Thoracic aorta (tissue), 2 donors: ENCODE measurements around the gene HOXB6. TPM values are rescaled to one million over a fixed set of nuclear protein-coding genes. Genes with fewer than 3 reads are reported as not detected.

Experiments
- ATAC-seq: fragments of 150-250 bp; one replicate; pipeline ENCODE4 v1.8.0; 2017; ENCODE audit warnings: low read depth; ENCODE audit not compliant: insufficient number of reproducible peaks, low FRiP score
- DNase-seq: peaks from one replicate; pipeline ENCODE4 v3.0.0-alpha.2; 2020; ENCODE audit warnings: low spot score
- H3K27ac ChIP-seq, 2 donors: fragments of 200-600 bp; sonication (generic); 1 replicate in 1 of 2; 2 replicates in 1 of 2; pipeline ENCODE4 v1.5.1; 2016; ENCODE audit warnings: mild to moderate bottlenecking in 2 of 2, moderate library complexity in 2 of 2
- H3K27me3 ChIP-seq: fragments of 200-600 bp; sonication (generic); replicated peaks from 2 replicates; pipeline ENCODE4 v1.6.0; 2016; ENCODE audit warnings: mild to moderate bottlenecking; ENCODE audit not compliant: insufficient read depth
- H3K36me3 ChIP-seq: fragments of 200-600 bp; sonication (generic); one replicate; pipeline ENCODE4 v1.5.1; 2016
- H3K4me1 ChIP-seq, 2 donors: fragments of 200-600 bp; sonication (generic); 1 replicate in 1 of 2; 2 replicates in 1 of 2; pipeline versions ENCODE4 v1.5.1 to v1.6.0; 2016; ENCODE audit warnings: low read depth in 2 of 2, mild to moderate bottlenecking in 1 of 2; ENCODE audit not compliant: control insufficient read depth in 1 of 2
- H3K4me3 ChIP-seq: fragments of 200-600 bp; sonication (generic); 2 replicates; pipeline ENCODE4 v1.5.1; 2016; ENCODE audit warnings: mild to moderate bottlenecking
- H3K9me3 ChIP-seq: fragments of 200-600 bp; sonication (generic); 2 replicates; pipeline ENCODE4 v1.5.1; 2016
- total RNA-seq, 2 donors: library from RNA; depleted of rRNA; stranded (reverse); fragments of >200 nt; gene quantifications; one replicate each; pipeline versions ENCODE4 v1.1.0 to v1.2.3, GENCODE V29; 2016
- TF ChIP-seq, protein P1 (sequence below): fragments of 200-600 bp; sonication (generic); IDR thresholded peaks from one replicate; pipeline ENCODE4 v1.5.1; 2019; ENCODE audit warnings: antibody characterized with exemption

Gene HOXB6
- total RNA-seq, 2 donors from 2014 or later, result 4.2 to 9.9 TPM

DNA sequence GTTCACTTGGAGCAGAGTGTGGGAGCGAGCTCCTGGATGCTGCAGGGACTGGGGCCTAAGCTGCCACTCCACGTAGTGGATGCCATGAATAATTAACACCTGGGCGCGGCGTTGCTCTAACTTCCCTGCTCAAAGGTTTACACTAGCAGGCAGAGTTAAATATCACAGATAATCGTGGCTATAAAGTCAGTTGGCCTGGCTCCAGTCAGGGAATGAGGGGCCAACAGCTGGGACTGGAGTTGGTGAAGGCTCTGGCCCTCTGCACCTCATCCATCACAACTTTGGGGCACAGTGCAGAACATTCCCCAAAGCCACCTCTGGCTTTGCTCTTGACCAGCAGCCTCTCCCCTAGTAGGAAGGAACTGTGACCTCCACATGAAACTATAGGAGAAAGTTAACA is 37.6 kb downstream of the HOXB6 start:
- ATAC-seq (no peak), DNase-seq (no peak)
- H3K9me3 ChIP-seq, result no peaks in the 10 kb centered on the region
- peak overlapping the region in 1 of 2 donors; percentile 18 for H3K27ac ChIP-seq
- H3K4me1 ChIP-seq, result peaks cover 30 to 95% of the 10 kb centered on the region in 2 donors
- no peaks in the 10 kb centered on the region for H3K27me3 ChIP-seq
- no peaks in the 10 kb centered on the region for H3K36me3 ChIP-seq
- TF ChIP-seq, protein P1, sequence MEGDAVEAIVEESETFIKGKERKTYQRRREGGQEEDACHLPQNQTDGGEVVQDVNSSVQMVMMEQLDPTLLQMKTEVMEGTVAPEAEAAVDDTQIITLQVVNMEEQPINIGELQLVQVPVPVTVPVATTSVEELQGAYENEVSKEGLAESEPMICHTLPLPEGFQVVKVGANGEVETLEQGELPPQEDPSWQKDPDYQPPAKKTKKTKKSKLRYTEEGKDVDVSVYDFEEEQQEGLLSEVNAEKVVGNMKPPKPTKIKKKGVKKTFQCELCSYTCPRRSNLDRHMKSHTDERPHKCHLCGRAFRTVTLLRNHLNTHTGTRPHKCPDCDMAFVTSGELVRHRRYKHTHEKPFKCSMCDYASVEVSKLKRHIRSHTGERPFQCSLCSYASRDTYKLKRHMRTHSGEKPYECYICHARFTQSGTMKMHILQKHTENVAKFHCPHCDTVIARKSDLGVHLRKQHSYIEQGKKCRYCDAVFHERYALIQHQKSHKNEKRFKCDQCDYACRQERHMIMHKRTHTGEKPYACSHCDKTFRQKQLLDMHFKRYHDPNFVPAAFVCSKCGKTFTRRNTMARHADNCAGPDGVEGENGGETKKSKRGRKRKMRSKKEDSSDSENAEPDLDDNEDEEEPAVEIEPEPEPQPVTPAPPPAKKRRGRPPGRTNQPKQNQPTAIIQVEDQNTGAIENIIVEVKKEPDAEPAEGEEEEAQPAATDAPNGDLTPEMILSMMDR, result no peak
- H3K4me3 ChIP-seq, result no peak overlapping the region

DNA sequence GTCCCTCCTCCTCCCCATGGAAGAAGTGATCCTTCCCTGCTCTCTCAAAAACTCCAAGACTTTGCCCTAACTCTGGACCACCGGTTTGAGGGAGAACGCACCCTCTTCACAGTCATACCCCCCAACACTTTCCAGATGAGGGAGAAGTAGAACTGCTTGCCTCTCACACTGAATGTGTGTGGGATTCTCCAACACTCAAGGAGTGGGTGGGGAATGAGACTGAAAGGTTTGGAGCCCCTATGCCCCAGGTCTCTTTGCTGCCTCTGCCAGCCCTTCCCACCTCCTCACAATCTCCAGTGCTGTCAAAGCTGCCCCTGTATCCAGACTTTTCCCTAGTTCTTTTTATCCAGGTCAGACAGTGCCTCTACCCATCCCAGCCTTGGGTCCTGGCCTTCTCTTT is 38.1 kb downstream of the HOXB6 start:
- H3K36me3 ChIP-seq, result no peaks in the 10 kb centered on the region
- H3K27me3 ChIP-seq, result no peaks in the 10 kb centered on the region
- H3K4me1 ChIP-seq, result peaks cover 25 to 95% of the 10 kb centered on the region in 2 donors
- H3K9me3 ChIP-seq, result no peaks in the 10 kb centered on the region
- TF ChIP-seq, protein P1, result no peak
- no peak overlapping the region for H3K4me3 ChIP-seq
- DNase-seq, result no peak
- ATAC-seq, result no peak
- no peak overlapping the region for H3K27ac ChIP-seq

DNA sequence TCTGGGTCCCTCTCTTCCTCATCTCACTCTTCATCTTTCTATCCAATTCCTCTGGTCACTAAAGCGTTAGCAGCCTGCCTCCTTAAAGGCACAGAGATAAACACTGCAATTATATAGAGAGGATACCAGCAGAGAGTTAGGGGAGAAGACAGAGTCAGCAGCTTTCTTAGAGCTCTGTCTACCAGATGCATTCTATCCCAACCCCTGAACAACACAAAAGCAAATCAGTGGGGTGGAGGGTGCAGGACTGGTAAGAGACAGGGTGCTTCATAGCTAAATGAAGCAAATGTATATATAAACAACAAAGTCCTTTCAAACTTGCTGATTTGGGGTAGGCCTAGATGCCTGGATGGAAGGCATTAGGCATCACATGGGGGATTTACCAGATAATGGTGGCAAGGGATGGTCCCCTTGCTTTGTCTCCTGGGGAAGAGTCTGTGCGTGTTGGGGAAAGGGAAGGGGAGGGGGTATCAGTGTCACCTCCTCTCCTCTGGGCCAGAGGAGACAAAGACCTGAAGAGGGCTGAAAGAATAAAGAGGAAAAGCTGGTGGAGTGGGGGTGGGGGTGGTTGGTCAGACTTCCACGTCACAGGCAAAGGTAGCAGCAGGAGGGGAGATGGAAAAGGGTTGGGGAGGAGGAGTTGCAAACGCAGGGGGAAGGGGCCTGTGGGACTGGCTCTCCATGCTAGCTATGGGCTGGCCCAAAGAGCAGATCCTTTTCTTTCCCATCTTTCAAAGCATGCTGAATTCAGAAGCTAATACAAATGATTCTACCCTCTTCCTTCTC is 38.7 kb downstream of the HOXB6 start:
- Histone ChIP-seq H3K4me3 (no peak overlapping the region), H3K27me3 (no peaks in the 10 kb centered on the region), H3K4me1 (peaks cover 21 to 95% of the 10 kb centered on the region in 2 donors), H3K36me3 (no peaks in the 10 kb centered on the region), H3K27ac (no peak overlapping the region), H3K9me3 (no peaks in the 10 kb centered on the region)
- TF ChIP-seq, protein P1, result no peak
- DNase-seq (no peak), ATAC-seq (no peak)

DNA sequence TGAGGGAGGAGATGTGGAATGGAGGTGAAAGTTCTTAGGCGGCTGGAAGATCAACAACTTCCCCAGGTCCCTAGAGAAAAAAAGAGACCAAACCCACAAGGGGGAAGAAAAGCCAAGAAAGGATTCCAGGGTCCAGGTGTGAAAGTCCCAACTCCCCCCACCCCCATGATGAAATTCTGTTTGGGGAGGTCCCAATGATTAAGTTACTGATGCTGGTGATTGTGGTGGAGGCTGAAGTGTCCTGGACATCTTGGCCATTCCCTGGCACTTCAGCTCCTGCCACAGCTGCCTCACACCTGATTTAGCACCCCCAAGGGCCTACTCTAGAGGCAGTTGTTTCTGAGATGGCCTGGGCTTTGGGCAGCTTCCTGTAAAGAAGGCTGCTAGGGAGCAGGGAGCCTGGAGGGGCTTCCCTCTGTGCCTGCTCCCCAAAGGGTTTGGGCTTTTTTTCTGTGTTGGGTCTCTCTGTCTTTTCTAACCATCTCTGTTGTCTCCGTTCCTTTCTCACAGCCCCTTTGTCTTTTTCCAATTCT is 39.7 kb downstream of the HOXB6 start:
- Histone ChIP-seq H3K27ac (no peak overlapping the region), H3K4me1 (peaks cover 20 to 96% of the 10 kb centered on the region in 2 donors)
- no peak for ATAC-seq

More for the DNA sequence above, 39.7 kb downstream of the HOXB6 start:
- DNase-seq, result no peak
- TF ChIP-seq, protein P1, result no peak
- H3K36me3 ChIP-seq, result no peaks in the 10 kb centered on the region
- H3K4me3 ChIP-seq, result peak overlapping the region; percentile 69
- no peaks in the 10 kb centered on the region for H3K9me3 ChIP-seq
- no peaks in the 10 kb centered on the region for H3K27me3 ChIP-seq
